Right kidney (tissue), 9 donors: Measurements from ENCODE around the gene PGAM4.
"Not testable (repeated sequence)": the region's sequence is repeated elsewhere in the genome, so short reads cannot be mapped to it uniquely, and the experiment has no call there.

Source experiments
- DNase-seq: peaks from one replicate; pipeline ENCODE4 v3.0.0-alpha.2; 2016
- long read RNA-seq, 8 donors: transcript quantifications; one replicate each; lab custom pipeline, GENCODE V29; 2026

PGAM4 gene
- long read RNA-seq, donor 1, result 0 reads
- long read RNA-seq, donor 2, result 0 reads
- long read RNA-seq, donor 3, result 0 reads
- long read RNA-seq, donor 4, result 0 reads
- long read RNA-seq, donor 5, result 0 reads
- long read RNA-seq, donor 6, result 0 reads
- long read RNA-seq, donor 7, partial matches to known transcripts, result 7 of 7 reads
- long read RNA-seq, donor 7, other reads (novel, unspliced or antisense), result 0 of 7 reads
- long read RNA-seq, donor 8, result 0 reads

DNA sequence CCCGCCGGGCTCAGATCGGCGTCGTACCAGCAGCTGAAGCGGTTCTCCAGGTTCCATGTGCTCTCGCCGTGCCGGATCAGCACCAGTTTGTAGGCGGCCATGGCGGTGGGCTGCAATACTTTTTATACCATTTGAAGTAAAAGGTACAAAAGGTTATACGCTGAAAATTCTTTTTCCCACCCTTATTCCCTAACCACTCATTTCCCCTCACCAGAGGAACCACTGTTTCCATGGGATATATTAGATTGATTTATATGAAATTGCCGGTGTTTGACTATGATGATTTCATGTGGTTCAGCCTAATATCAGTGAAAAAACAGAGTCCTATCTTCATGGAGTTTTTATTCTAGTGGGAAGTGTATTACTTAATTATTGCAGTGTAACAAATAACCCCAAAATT lies at the start of gene PGAM4:
Gene PGAM4, minus strand, starts transcription at position 101 of the 400 bp plus-strand sequence. Its CDS starts 0 bp downstream, at position 101.
- DNase-seq, result no peak

DNA sequence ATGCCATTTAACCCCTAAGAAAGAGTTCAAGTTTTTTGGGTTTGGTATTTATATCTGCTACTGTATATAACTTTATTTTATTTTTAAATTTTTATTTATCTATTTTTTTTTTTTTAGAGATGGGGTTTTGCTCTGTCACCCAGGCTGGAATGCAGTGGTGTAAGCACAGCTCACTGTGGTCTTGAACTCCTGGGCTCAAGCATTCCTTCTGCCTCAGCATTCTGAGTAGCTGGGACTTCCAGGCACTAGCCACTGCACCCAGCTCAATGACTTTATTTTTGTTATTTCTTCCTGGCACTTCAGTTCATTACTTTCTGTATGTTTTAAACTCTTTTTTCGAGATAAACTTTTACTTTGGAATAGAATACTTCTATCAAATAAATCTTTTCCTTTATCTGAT lies 42.4 kb upstream of the PGAM4 start:
- DNase-seq, result no peak

DNA sequence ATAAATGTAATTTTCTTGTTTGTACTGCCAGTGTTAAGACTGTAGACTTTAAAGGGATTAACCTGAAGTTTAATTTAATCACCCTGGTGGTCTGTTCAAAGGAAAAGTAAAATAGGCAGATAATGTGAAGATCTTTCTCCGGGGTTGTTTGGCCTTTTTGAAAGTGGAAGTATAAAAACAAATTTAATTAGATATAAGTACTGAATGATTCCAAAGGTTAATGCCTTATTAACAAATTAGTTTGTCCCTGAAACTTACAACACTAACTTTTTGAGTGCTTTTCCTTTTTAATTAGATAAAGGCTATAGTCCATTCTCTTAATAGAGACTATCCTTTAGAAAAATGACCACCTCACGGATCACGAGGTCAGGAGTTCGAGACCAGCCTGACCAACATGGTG lies 10.4 kb upstream of the PGAM4 start:
- no peak for DNase-seq

DNA sequence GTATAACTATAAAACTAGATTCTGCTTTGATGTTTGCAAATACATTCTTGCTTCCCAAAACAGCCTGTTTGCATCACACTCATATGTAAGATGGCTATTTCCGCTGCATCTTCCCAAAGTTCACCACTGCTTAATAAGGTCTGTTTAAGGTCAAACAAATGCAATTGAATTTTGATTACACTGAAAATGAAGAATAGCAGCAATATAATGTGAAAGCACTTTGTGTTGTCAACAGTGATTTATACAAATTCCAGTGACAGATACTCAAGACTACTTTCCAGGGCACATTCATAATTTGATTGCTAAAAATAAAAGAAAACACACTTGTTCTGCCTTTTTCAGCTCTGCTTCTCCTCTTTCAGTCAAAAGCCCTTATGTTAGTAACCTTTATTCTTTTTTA lies 8.1 kb upstream of the PGAM4 start:
- DNase-seq, result no peak

DNA sequence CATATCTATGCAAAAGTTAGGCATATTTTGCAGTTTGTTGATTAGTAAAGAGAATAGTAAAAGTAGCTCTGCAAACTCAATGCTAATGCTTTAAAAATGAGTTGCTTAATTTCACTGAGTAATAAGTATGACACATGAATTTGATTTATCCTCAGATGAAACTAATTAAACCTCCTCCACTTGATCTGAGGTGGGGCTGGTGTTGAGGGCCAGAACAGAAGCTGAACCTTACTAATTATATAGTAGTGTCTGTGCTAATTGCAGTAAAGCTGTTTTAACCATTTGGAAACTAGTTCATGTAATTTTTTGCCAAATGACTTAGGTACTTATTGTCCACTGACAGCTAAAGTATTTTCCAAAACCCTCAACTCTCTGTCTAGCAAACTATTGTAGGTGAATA lies 7.7 kb upstream of the PGAM4 start:
- no peak for DNase-seq

DNA sequence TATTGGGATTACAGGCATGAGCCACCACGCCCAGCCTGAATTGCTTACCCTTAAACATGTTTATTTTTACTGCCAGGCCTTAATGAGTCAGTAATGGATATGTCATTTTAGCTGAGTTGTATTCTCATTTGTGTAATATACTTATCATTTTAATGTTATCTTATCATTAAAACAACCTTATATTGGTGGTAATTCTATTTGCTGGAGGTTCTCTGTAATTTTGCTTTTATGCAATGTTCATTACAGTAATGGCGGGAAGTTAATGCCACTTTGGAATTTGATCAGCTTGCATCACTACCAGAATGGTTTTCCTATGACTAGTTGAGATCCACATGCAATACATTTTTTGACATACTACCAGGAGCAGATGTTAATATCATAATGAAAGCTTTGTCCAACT lies 6.3 kb upstream of the PGAM4 start:
- DNase-seq, result no peak

DNA sequence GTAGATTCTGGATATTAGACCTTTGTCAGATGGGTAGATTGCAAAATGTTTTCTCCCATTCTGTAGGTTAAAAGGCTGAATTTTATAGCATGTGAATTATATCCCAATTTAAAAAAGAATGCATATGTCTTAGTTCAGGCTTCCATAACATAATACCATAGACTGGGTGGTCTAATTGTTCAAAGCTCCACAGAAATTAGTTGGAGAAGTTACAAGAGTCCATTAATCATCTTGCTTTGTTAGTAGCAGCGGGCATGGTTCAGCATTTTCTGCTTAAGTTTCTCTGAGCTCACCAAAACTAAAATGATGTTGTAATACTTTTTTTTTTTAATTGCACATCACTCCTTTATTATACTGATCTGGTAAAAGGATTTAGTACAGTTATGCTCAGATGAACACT lies 1.8 kb downstream of the PGAM4 start:
- no peak for DNase-seq

DNA sequence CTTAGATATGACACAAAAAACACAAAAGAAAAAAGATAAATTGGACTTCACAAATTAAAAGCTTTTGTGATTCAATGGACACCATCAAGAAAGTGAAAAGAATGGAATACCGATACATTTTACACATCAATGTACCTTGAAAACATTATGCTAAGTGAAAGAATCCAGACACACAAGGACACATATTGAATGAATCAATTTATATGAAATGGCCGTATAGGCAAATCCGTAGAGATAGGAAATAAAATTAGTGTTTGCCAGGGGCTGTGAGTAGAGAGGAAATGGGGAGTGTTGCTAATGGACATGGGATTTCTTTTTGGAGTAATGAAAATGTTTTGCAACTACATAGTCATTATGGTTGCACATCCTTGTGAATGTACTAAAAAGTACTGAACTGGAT lies 3.1 kb downstream of the PGAM4 start:
- no peak for DNase-seq

DNA sequence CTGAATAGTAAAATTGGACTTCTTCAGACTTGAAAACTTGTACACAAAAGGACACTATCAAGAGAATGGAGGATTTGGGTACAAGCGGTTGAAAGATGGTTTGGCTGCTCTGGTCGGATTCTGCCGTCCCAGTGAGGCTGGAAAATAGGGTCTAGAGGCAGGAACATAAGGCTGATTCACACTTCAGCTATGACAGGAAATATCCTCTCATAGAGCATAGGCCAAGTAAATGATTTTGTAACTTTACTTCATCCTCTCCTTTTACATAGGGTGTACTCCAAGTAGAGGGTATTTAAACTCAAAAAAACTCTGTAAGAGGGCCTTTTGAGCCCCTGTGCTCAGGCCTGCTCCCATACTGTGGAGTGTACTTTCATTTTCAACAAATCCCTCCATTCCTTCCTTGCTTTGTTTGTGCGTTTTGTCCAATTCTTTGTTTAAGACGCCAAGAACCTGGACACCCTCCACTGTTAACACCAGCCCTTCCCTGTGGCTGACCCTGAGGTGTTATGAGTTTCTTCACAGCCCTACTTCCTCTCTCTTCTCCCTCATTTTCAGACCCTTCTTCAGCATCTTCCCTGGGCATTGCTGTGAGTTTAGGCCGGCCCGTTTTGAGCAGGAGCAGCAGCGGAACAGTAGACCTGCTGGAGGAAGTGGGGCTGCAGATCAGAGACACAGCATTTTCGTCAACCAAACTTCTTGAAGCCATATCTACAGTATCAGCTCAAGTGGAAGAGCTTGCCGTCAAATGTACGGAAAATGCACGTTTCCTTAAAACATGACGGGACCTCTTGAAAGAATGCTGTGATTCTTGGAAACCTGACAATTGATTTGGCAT lies 7.2 kb downstream of the PGAM4 start:
- DNase-seq, result no peak

DNA sequence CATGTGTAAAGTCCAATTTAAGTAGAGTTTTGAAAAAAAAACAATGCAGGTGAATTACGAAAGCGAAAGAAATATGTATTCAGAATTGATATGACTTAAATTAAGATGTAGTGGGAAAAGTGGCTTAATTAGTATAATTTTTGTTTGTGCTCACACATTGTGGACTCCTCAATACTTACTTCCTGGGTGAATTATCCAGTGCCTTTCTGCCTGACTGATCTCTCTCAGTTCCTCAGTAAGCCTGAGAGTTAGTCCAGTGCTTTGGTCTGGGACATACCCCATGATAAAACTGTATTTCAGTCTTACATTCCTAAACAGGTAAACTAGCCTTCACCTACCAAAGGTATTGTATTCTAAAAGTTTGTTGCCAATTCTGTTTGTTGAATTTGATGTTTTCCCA lies 8.4 kb downstream of the PGAM4 start:
- no peak for DNase-seq

DNA sequence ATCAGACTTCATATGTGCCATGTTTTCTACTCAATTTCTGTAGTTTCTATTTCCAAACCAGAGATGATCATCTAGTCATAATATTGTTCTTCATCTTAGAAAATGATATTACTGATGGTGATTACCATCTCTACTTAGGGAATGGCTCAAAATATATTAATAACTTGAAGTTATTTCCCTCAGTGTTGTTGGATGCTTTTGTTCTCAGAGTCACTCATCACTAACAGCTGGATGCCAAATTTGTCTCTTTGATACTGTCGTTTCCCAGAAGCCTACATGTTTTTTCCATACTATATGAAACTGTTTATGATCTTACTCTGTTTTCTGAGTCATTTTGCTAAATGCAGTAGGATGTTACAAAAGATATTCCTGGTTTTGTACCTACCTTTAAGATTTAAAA lies 8.9 kb downstream of the PGAM4 start:
- DNase-seq, result no peak

DNA sequence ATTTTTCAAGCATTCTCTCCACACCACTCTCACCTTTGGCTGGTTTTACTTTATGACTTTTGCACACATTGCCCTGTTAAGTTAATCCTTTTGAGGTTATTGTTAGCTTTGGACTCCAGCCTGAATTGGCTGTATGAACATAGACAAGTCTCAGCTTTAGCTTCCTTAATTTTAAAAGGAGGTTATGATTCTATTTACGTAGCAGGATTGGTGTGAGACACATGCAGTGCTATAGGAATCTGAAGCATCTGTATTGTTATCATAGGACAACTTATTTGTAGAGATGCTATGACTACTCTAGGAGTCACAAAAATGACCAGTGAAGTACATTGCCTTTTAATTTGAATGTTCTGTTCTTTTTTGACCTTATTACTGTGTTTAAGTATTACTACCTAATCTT lies 15.7 kb downstream of the PGAM4 start:
- no peak for DNase-seq

DNA sequence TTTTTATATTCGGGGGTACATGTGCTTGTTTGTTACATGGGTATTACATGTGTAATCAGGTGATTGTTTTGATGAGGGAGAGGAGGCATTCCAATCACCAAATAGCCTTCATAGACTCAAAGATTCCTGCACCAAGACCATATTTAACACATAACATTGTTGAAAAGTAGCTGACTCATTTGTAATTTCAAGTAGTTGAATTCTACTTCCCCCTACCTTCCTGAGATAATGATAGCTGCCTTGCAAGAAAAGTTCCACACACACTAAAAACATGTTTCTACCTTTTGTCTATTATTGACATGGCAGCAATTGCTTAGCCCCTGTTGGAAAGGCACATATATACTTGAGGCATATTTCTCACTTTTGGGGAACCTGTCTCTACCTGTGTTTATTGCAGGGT lies 16.1 kb downstream of the PGAM4 start:
- no peak for DNase-seq

DNA sequence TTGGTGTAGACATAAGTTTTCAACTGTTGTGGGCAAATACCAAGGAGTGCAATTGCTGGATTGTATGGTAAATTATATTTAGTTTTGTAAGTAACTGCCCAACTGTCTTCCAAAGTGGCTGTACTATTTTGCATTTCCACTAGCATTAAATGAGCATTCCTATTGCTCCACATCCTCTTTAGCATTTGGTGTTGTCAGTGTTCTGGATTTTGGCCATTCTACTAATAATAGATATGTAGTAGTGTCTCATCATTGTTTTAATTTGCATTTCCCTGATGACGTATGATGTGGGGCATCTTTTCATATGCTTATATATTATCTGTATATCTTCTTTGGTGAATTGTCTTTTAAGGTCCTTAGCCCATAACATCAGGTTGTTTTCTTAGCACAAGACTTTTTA lies 17.3 kb downstream of the PGAM4 start:
- no peak for DNase-seq

DNA sequence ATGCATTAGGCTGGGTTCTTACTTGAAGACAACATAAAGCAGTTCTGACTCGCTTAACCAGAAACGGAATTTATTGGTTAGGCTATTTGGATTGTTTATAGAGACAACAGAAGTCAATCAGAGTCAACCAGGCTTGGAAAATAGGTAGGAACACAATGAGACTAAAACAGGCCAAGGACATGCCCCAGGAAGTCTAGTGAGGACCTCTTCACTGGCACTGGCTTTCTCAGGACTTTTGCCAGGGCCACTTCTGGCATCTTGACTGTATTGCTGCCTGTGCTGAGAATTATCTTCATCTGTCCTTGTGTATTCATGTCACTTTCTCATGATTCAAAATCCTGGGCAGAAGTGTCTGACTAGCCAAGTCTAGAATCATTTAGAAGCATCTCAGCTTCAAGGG lies 19.6 kb downstream of the PGAM4 start:
- DNase-seq, result no peak

DNA sequence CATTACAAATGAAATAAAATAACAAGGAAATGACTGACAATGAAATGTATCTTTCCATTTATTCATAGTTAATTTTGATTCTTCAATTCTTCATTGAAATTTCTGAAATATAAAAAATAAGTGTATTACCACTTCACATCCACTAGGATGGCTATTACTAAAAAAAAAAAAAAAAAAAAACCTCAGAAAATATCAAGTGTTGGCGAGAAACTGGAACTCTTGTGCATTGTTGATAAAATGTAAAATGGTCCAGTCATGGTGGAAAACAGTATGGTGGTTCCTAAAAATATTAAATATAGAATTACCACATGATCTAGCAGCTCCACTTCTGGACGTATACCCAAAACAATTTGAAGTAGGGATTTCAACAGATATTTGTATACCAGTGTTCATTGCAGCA lies 22.9 kb downstream of the PGAM4 start:
- no peak for DNase-seq

DNA sequence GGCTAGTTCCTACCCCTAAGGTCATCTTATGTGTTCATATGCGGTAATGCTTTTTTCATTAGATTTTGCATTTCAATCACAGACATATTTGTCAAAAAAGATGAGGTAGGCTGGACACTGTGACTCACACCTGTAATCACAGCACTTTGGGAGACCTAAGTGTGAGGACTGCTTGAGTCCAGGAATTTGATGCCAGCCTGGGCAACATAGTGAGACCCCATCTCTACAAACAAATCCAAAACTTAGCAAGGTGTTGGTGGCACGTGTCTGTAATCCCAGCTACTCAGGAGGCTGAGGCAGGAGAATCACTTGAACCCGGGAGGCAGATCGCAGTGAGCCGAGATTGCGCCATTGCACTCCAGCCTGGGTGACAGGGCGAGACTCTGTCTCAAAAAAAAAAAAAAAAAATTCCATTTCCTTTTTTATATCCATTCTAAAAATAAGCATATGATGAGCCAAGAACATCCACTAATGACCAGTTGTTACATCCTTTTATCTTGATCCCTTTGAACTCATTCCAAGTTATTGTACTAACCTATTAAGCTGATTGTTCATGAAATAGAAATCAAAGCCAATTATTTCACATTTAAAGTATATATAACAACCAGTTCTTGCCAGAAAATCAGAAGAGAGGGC lies 23.4 kb downstream of the PGAM4 start:
- DNase-seq, result no peak

DNA sequence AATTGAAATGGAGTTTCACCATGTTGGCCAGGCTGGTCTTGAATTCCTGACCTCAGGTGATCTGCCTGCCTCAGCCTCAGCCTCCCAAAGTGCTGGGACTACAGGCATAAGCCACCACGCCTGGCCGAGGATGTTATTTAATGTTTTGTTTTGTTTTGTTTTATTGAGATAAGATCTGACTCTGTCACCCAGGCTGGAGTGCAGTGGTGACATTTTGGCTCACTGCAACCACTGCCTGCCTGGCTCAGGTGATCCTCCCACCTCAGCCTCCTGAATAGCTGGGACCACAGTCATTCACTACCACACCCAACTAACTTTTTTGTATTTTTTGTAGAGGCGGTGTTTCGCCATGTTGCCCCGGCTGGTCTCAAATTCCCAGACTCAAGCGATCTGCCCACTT lies 24.4 kb downstream of the PGAM4 start:
- not testable (repeated sequence) for DNase-seq

DNA sequence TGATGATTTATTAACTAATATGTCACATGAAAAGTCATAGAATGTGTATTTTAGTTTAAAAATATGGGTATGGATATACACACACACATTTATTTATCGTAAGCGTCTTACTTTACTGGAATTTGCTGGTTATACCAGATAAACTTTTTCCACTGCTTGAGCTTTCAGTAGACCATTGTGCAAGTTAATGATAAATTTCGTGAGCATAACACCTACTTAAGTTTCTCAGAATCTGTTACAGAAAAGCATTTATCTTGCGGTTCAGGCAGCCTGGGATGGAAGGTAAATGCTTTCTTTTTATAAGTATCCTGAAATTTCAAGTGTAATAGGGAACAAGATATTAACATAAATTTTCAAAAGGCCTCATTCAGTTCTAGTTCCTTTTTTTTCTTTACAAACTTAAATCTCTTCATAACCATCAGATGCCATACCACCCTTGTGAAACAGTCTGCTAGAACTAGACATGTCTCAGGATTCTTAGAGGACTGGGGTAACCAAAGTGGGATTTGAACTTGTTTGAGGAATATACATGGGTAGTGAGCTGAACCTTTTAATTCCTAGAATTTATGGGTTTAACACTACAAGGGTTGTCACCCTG lies 31.3 kb downstream of the PGAM4 start:
- no peak for DNase-seq

DNA sequence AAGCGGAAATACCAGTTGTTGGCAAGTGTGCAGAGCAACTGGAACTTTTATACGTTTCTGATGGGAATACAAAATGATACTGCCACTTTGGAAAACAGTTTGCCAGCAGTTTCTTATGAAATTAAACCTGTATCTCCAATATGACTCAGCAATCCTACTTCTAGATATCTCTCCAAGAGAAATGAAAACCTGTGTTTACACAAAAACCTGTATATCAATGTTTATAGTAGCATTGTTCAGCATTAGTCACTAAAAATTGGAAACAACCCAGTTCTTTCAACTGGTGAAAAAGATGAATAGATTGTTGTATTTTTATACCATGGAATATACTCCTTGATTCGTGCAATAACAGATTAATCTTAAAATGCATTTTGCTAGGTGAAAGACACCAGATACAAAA lies 32.1 kb downstream of the PGAM4 start:
- DNase-seq, result no peak

DNA sequence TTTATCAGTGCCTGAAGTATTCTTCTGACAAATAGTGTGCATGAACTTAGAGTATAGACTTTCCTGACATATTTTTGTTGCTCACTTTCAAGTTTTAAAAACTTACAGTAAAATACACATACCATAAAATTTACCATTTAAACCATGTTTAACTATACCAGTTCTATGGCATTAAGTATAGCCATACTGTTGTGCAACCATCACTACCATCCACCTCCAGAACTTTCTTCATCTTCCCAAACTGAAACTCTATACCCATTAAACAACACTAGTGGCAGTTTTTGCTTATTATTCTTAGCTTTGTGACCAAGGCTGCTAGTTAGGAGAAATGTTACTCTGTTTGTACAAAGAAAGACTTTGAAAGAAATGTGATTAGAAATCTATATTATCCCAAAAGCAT lies 33.1 kb downstream of the PGAM4 start:
- no peak for DNase-seq

DNA sequence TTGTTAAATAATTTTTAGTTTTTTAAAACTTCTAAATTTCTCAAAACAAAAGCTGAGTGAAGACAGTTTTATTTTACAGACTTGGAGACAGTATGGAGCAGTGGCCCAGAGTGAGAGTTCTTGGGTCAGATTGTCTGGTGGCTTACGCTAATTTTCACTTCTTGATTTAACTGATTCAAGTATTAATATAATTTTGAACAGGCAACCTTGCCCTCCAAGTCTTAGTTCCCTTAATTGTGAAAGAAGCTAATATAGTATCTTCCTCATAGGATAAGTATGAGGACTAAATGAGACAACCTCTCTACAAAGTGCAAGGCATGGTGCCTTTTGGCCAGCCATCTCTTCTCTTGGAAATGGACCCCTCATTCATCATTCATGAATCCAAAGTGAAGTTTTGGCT lies 33.6 kb downstream of the PGAM4 start:
- no peak for DNase-seq

DNA sequence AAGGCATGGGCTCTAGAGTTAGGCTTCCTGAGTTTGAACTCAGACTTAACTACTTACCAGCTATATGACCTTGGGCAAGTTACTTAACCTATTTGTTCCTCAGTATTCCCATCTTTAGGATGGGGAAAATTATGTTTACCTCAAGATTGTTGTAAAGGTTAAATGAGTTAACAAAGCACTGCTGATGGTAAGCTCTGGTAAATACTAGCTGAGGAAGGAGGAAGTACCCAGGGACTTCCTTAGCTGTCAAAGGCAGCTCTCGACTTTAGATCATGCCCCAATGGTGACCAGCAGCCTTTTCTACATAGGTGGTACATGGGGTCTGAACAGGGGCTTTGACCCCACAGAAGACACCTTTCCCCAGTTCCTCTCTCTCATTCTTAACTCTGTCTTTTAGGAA lies 38.9 kb downstream of the PGAM4 start:
- no peak for DNase-seq
